GM19438 (cell line): ENCODE results near the gene PTGER4.
"Not testable (repeated sequence)": the region's sequence is repeated elsewhere in the genome, so short reads cannot be mapped to it uniquely, and the experiment has no call there.

Experiments
- ATAC-seq: cut with Tn5 transposase; IDR thresholded peaks from one replicate; pipeline ENCODE4 v1.9.1; 2021; ENCODE audit warnings: low read depth; ENCODE audit not compliant: unreplicated experiment

Gene PTGER4

GRCh38 chr5:40688996-40689395, 9.3 kb downstream of the PTGER4 start:
- no peak for ATAC-seq

GRCh38 chr5:40689438-40689837, 9.7 kb downstream of the PTGER4 start:
- ATAC-seq, result no peak

GRCh38 chr5:40690267-40690666, 10.6 kb downstream of the PTGER4 start:
- ATAC-seq, result no peak

- ATAC-seq, result no peak
Measured at GRCh38 chr5:40691894-40692293, 12.2 kb downstream of the PTGER4 start.

GRCh38 chr5:40694433-40694832, 14.7 kb downstream of the PTGER4 start:
- ATAC-seq, result no peak

GRCh38 chr5:40700116-40700782, 20.5 kb downstream of the PTGER4 start:
- ATAC-seq, result no peak

GRCh38 chr5:40702027-40702426, 22.3 kb downstream of the PTGER4 start:
- ATAC-seq, result not testable (repeated sequence)

GRCh38 chr5:40705484-40705883, 25.8 kb downstream of the PTGER4 start:
- ATAC-seq, result not testable (repeated sequence)

- ATAC-seq, result not testable (repeated sequence)
Measured at GRCh38 chr5:40710575-40710974, 30.9 kb downstream of the PTGER4 start.

GRCh38 chr5:40714001-40714400, 34.3 kb downstream of the PTGER4 start:
- no peak for ATAC-seq

GRCh38 chr5:40716000-40716399, 36.3 kb downstream of the PTGER4 start:
- no peak for ATAC-seq

GRCh38 chr5:40716590-40716989, 36.9 kb downstream of the PTGER4 start:
- ATAC-seq, result no peak

- no peak for ATAC-seq
Measured at GRCh38 chr5:40717281-40717680, 37.6 kb downstream of the PTGER4 start.

GRCh38 chr5:40720069-40720468, 40.4 kb downstream of the PTGER4 start:
- ATAC-seq, result no peak

- not testable (repeated sequence) for ATAC-seq
Measured at GRCh38 chr5:40722497-40722911, 42.8 kb downstream of the PTGER4 start.

GRCh38 chr5:40733434-40733833, 53.7 kb downstream of the PTGER4 start:
- ATAC-seq, result no peak

- no peak for ATAC-seq
Measured at GRCh38 chr5:40733879-40734563, 54.3 kb downstream of the PTGER4 start.

- ATAC-seq, result no peak
Measured at GRCh38 chr5:40734986-40735385, 55.3 kb downstream of the PTGER4 start.

- no peak for ATAC-seq
Measured at GRCh38 chr5:40735609-40736008, 55.9 kb downstream of the PTGER4 start.

- no peak for ATAC-seq
Measured at GRCh38 chr5:40736103-40736875, 56.6 kb downstream of the PTGER4 start.

GRCh38 chr5:40738502-40738901, 58.8 kb downstream of the PTGER4 start:
- ATAC-seq, result no peak
